ENCODE results near the gene KRT7.
"Not testable (repeated sequence)": the region's sequence is repeated elsewhere in the genome, so short reads cannot be mapped to it uniquely, and the experiment has no call there.

The KRT7 gene

DNA sequence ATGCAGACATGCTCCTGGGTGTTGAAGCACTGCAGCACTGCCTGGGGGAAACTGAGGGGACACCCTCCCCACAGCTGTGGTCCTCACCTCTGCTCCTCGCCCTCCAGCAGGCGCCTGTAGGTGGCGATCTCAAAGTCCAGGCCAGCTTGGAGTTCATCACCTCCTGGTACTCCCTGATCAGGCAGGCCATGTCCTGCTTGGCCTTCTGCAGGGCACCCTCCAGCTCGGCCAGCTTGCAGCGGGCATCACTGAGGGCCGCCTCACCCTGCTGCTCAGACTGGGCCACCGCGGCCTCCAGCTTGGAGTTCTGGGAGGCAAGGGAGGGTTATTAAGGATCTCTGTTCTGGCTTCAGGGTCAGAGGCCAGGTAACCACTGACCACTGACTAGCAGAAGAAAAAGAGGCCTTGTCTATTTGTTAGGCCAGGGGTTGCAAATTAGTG lies 19.2 kb downstream of the KRT7 start:
- not testable (repeated sequence) for H3K9me3 ChIP-seq (ENCODE audit: low read length); H3K27ac ChIP-seq (ENCODE audit: low read depth, low read length); H3K9ac ChIP-seq (ENCODE audit: low read length); H3K36me3 ChIP-seq (ENCODE audit: insufficient read depth, low read length); H3K4me3 ChIP-seq (ENCODE audit: low read depth in 1 of 2, low read length in 2 of 2)
- Histone ChIP-seq H3K4me1 (ENCODE audit: insufficient read depth, low read length) (peaks cover 22% of the 10 kb centered on the region), H3K27me3 (ENCODE audit: control insufficient read depth in 1 of 2, insufficient read depth in 2 of 2, low read length in 2 of 2) (peaks cover 6 to 11% of the 10 kb centered on the region in 2 donors)

GRCh38 chr12:52252728-52253343 lies 19.8 kb downstream of the KRT7 start:
- peaks cover 8 to 18% of the 10 kb centered on the region in 2 donors for H3K27me3 ChIP-seq (ENCODE audit: control insufficient read depth in 1 of 2, insufficient read depth in 2 of 2, low read length in 2 of 2)
- H3K36me3 ChIP-seq (ENCODE audit: insufficient read depth, low read length) = no peaks in the 10 kb centered on the region
- H3K4me1 ChIP-seq (ENCODE audit: insufficient read depth, low read length) = peaks cover 16% of the 10 kb centered on the region

DNA sequence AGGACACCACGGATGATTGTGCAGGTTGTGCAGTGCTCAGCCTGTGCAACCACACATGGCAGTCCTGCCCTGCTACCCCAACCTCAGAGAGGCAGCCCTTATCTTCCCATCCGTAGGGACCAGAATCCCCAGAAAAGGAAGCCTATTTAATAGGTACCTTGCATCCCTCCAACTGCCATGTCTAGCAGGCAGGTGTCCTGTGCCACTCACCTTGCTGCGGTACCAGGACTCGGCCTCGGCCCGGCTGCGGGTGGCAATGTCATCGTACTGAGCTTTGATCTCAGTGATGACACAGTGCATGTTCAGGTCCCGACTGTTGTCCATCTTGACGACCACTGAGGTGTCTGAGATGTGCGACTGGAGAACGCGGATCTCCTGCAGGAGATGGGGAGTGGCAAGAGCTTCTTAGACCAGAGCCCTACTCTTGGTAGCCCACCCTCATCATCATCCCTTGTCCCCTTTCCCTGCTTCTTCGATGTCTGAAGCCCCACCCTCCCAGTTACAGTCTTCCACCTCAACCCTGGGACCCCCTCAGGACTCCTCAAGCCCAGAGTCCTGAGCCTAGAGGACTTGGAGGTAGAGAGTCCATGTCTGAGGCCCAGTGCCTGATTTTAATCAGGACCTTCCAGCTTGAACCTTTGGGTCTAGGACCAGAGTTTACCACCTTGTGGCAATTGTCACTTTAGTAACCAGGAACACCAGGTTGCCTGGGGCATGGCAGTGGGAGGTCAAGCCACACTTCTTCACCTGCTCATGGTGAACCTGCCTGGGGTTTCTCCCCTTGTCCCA lies 20.5 kb downstream of the KRT7 start:
- peaks cover 8 to 25% of the 10 kb centered on the region in 2 donors for H3K27me3 ChIP-seq (ENCODE audit: control insufficient read depth in 1 of 2, insufficient read depth in 2 of 2, low read length in 2 of 2)

More at GRCh38 chr12:52252728-52253343, 19.8 kb downstream of the KRT7 start:
- no peak overlapping the region for H3K9ac ChIP-seq (ENCODE audit: low read length)
- H3K4me3 ChIP-seq (ENCODE audit: low read depth in 1 of 2, low read length in 2 of 2) = no peak overlapping the region
- H3K27ac ChIP-seq (ENCODE audit: low read depth, low read length) = no peak overlapping the region
- no peaks in the 10 kb centered on the region for H3K9me3 ChIP-seq (ENCODE audit: low read length)

DNA sequence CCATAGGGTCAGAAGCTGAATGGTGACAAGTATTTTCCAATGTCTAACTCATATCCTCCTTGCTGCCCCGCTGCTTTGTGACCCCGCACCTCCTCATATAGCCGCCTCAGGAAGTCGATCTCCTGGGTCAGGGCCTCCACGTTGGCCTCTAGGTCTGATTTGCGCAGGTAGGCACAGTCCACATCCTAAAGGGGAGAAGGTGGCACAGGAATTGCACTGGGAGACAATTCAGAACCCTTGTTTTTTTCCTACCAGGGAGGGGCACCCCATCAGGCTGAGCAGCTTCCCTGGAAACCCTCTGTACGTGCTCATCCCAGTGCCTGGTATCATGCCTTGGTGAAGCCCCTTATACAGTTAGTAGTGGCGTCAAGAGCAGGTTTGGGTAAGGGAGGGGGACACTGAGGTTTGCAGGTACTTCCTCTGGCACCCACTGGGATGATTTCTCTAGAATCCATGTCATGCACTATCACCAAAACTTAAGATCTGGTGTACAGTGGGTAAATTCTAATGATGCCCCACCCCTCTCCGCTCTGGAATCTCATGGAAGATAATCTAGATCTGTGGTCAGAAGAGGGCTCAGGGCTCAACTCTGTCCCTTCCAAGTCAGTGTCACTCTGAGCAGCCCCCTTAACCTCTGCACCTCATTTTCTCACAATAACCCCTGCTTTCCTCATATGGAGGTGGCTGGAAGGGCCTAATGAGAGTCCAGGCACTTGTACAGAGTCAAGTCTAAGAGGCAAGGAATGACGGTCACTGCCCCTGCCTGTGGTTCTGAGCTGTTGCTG lies 21.3 kb downstream of the KRT7 start:
- peaks cover 8 to 28% of the 10 kb centered on the region in 2 donors for H3K27me3 ChIP-seq (ENCODE audit: control insufficient read depth in 1 of 2, insufficient read depth in 2 of 2, low read length in 2 of 2)

More for the DNA sequence above, 20.5 kb downstream of the KRT7 start:
- no peaks in the 10 kb centered on the region for H3K9me3 ChIP-seq (ENCODE audit: low read length)
- no peak overlapping the region for H3K9ac ChIP-seq (ENCODE audit: low read length)
- H3K27ac ChIP-seq (ENCODE audit: low read depth, low read length) = no peak overlapping the region
- peaks cover 10% of the 10 kb centered on the region for H3K4me1 ChIP-seq (ENCODE audit: insufficient read depth, low read length)
- no peaks in the 10 kb centered on the region for H3K36me3 ChIP-seq (ENCODE audit: insufficient read depth, low read length)
- H3K4me3 ChIP-seq (ENCODE audit: low read depth in 1 of 2, low read length in 2 of 2) = no peak overlapping the region

DNA sequence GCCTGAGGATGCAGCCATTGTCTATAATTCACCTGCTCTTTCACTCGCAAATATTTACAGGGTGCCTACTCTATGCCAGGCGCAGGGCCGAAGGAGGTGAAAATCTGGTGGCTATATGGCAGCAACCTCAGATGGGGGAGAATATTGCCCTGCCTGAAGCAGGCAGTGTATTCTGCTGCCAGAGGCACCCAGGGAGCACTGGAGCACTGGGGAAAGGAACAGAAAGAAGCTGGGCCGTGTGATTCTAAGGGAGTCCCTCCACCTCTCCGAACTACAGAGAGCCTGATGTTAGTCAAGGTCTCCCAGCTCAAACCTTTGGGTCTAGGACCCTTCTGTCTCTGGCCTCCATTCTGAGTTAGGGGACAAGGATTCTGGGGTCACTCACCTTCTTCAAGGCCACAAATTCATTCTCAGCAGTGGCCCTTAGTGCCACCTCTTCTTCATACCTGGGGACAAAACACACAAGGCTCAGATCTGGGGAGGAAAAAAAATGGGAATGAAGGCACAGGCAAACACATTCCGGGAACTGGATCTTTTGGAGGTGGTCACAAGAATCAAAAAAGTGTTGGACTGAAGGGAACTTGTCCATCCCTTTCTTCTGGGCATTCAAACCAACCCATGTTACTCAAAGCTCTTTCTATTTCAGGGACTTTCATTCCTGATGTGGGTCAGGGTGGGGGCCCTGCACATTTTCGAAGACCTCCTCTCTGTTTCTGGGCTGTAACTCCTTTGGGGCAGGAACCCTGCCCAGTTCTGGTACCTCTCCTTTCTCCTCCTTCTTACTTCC lies 22.1 kb downstream of the KRT7 start:
- Histone ChIP-seq H3K36me3 (ENCODE audit: insufficient read depth, low read length) (no peaks in the 10 kb centered on the region), H3K27me3 (ENCODE audit: control insufficient read depth in 1 of 2, insufficient read depth in 2 of 2, low read length in 2 of 2) (peaks cover 8 to 27% of the 10 kb centered on the region in 2 donors), H3K4me1 (ENCODE audit: insufficient read depth, low read length) (no peaks in the 10 kb centered on the region), H3K9me3 (ENCODE audit: low read length) (no peaks in the 10 kb centered on the region), H3K4me3 (ENCODE audit: low read depth in 1 of 2, low read length in 2 of 2) (no peak overlapping the region), H3K9ac (ENCODE audit: low read length) (no peak overlapping the region), H3K27ac (ENCODE audit: low read depth, low read length) (no peak overlapping the region)

More for the DNA sequence above, 21.3 kb downstream of the KRT7 start:
- Histone ChIP-seq H3K36me3 (ENCODE audit: insufficient read depth, low read length) (no peaks in the 10 kb centered on the region), H3K4me3 (ENCODE audit: low read depth in 1 of 2, low read length in 2 of 2) (no peak overlapping the region), H3K4me1 (ENCODE audit: insufficient read depth, low read length) (peaks cover 2% of the 10 kb centered on the region), H3K9ac (ENCODE audit: low read length) (no peak overlapping the region), H3K9me3 (ENCODE audit: low read length) (no peaks in the 10 kb centered on the region), H3K27ac (ENCODE audit: low read depth, low read length) (no peak overlapping the region)

DNA sequence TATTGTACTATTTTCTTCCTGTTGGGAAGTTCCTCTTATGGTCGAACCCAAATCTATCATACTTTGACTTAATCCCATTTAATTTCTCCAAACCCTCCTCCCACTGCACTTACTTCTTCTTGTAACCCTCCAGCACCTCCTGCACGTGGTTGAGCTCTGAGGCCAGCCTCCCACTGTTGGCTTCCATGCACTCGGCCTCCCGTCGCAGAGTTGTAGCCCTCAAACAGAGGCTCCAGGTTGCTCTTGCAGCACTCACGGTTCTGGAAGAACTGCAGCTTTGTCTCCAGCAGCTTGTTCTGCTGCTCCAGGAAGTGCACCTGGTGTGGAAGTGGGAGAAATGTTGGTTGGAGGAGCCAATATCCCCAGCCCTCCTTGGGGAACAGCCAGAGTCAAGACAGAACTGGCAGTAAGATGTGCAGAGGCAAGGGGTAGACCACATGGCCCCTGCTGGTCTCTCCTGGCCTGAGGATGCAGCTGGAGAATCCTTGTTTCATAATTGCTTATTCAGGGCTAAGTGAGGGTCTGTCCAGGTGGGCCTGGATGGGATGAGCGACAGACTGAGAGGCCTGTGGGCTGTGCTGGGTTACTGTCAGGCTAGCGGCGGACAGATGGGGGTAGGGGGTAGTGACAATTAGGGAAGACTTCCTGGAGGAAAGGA lies 23.0 kb downstream of the KRT7 start:
- Histone ChIP-seq H3K27me3 (ENCODE audit: control insufficient read depth in 1 of 2, insufficient read depth in 2 of 2, low read length in 2 of 2) (peaks cover 8 to 27% of the 10 kb centered on the region in 2 donors), H3K4me1 (ENCODE audit: insufficient read depth, low read length) (no peaks in the 10 kb centered on the region)

DNA sequence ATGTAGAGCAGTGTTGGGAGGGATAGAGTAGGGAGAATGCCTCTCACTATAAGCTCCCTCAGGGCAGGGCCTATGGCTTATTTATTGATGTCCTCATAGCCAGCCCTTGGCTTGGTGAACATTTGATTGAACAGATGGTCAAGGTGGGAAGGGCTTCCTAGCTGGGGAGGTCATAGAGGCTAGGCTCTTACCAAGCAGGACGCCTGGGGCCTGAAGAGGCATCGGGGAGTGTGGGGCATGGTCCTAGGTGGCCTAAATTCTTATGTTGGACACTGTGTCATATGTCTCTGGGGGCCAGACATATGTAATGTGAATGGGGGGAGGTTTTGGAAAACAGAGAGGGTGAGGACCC lies 23.5 kb downstream of the KRT7 start:
- H3K27ac ChIP-seq (ENCODE audit: low read depth, low read length) = no peak overlapping the region
- no peak overlapping the region for H3K4me3 ChIP-seq (ENCODE audit: low read depth in 1 of 2, low read length in 2 of 2)
- H3K27me3 ChIP-seq (ENCODE audit: control insufficient read depth in 1 of 2, insufficient read depth in 2 of 2, low read length in 2 of 2) = peaks cover 8 to 31% of the 10 kb centered on the region in 2 donors
- H3K36me3 ChIP-seq (ENCODE audit: insufficient read depth, low read length) = no peaks in the 10 kb centered on the region
- no peak overlapping the region for H3K9ac ChIP-seq (ENCODE audit: low read length)
- no peaks in the 10 kb centered on the region for H3K9me3 ChIP-seq (ENCODE audit: low read length)
- no peaks in the 10 kb centered on the region for H3K4me1 ChIP-seq (ENCODE audit: insufficient read depth, low read length)

More for the DNA sequence above, 23.0 kb downstream of the KRT7 start:
- no peak overlapping the region for H3K9ac ChIP-seq (ENCODE audit: low read length)
- H3K36me3 ChIP-seq (ENCODE audit: insufficient read depth, low read length) = no peaks in the 10 kb centered on the region
- H3K4me3 ChIP-seq (ENCODE audit: low read depth in 1 of 2, low read length in 2 of 2) = no peak overlapping the region
- H3K27ac ChIP-seq (ENCODE audit: low read depth, low read length) = no peak overlapping the region
- no peaks in the 10 kb centered on the region for H3K9me3 ChIP-seq (ENCODE audit: low read length)

DNA sequence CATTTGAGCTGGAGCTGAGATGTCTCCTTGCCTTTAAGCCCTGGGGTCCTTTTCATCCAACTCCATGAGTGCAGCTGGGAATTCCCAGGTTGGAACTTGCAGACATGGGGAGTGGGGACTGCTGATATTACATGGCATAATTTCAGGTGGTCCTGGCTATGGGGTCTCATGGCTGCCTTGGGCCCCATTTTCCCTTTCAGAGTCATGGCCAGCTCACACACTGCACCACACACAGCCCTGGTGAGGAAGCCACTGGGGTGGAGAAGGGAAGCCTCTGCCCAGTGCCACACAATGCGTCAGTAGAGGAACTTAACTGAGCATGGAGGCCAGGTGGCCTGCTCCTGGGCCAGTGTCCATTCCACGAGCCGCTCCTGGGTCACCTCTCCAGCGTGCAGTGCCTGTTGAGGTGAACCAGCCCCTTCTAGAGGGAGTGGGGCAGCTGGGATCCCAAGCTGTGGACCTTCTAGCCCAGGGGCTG lies 24.1 kb downstream of the KRT7 start:
- Histone ChIP-seq H3K27me3 (ENCODE audit: control insufficient read depth in 1 of 2, insufficient read depth in 2 of 2, low read length in 2 of 2) (peaks cover 8 to 31% of the 10 kb centered on the region in 2 donors), H3K9me3 (ENCODE audit: low read length) (no peaks in the 10 kb centered on the region), H3K27ac (ENCODE audit: low read depth, low read length) (no peak overlapping the region), H3K4me3 (ENCODE audit: low read depth in 1 of 2, low read length in 2 of 2) (no peak overlapping the region), H3K4me1 (ENCODE audit: insufficient read depth, low read length) (no peaks in the 10 kb centered on the region), H3K9ac (ENCODE audit: low read length) (no peak overlapping the region), H3K36me3 (ENCODE audit: insufficient read depth, low read length) (no peaks in the 10 kb centered on the region)

DNA sequence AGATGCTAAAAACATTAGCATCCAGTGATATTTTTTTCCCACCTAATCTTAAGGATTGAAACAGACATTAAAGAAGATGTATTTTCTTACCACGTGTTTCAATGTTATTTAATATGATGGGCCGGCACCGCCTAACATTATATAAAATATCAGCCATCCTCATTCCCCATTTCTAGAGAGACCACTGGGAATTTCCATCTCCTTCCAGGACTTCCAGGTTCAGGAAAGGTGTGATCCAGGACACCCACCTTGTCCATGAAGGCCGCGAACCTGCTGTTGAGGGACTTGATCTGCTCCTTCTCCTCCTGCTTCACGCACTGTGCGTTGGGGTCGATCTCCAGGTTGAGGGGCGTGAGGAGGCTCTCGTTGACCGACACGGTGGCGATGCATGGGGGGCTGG lies 24.9 kb downstream of the KRT7 start:
- not testable (repeated sequence) for H3K4me3 ChIP-seq (ENCODE audit: low read depth in 1 of 2, low read length in 2 of 2); H3K4me1 ChIP-seq (ENCODE audit: insufficient read depth, low read length); H3K36me3 ChIP-seq (ENCODE audit: insufficient read depth, low read length); H3K9ac ChIP-seq (ENCODE audit: low read length); H3K27ac ChIP-seq (ENCODE audit: low read depth, low read length); H3K9me3 ChIP-seq (ENCODE audit: low read length)
- H3K27me3 ChIP-seq (ENCODE audit: control insufficient read depth in 1 of 2, insufficient read depth in 2 of 2, low read length in 2 of 2) = peaks cover 8 to 31% of the 10 kb centered on the region in 2 donors

DNA sequence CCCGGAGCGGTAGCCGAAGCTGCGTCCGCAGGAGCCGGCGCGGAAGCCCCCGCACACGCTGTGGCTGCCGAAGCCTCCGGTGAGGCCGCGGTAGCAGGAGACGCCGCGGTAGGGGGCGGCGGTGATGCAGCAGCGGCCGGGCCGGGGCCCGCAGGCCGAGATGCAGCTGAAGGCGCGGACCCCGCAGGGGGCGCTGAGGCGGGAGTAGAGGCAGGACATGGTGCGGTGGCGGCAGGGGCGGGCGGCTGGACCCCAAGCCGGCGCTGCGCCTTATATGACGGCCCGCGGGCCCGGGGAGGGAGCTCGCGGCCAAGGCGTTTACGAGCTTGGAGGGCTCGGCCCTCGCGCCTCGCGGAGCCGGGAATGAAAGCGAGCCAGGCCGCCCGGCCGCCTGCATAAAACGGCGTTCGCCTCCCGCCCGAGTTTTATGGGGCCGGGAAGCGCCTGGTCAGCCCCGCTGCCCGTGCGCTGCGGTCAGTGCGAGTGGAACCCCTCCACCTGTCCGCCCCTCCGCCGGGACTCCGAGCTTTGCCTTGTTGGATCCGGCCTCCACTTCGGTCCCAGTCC lies 25.4 kb downstream of the KRT7 start:
- peaks cover 8 to 31% of the 10 kb centered on the region in 2 donors for H3K27me3 ChIP-seq (ENCODE audit: control insufficient read depth in 1 of 2, insufficient read depth in 2 of 2, low read length in 2 of 2)

More for the DNA sequence above, 25.4 kb downstream of the KRT7 start:
- no peaks in the 10 kb centered on the region for H3K36me3 ChIP-seq (ENCODE audit: insufficient read depth, low read length)
- no peak overlapping the region for H3K4me3 ChIP-seq (ENCODE audit: low read depth in 1 of 2, low read length in 2 of 2)
- H3K4me1 ChIP-seq (ENCODE audit: insufficient read depth, low read length) = no peaks in the 10 kb centered on the region
- no peak overlapping the region for H3K27ac ChIP-seq (ENCODE audit: low read depth, low read length)
- no peak overlapping the region for H3K9ac ChIP-seq (ENCODE audit: low read length)
- no peaks in the 10 kb centered on the region for H3K9me3 ChIP-seq (ENCODE audit: low read length)

Data from muscle layer of colon (tissue), 2 donors.